Inflammatory macrophage treated with lipopolysaccharide for 4 hours (primary cell): Measurements from ENCODE around the gene DYNLT2.

ENCODE experiments used
- DNase-seq: peaks from one replicate; pipeline ENCODE4 v3.0.0-alpha.2; 2020

DYNLT2 gene

DNA sequence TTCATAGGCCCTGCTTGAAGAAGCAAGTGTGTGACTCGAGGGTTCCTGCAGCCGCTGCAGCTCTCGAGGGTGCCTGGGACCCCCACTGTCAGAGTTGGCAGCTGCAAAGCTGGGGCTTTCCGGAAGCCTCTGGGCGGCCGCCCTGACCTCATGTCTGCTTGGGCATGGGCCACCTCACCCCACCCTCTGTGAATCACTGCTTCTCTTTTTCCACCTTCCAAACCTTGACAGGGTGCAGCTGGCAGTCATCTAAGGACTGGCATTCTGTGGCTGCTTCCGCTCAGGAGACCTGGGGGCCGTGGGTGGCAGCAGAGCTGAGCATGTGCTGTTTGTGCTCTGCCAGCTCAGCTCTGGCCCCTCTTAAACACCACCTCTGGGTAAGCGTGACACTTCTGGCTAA lies 32.0 kb upstream of the DYNLT2 start:
- DNase-seq = no peak

DNA sequence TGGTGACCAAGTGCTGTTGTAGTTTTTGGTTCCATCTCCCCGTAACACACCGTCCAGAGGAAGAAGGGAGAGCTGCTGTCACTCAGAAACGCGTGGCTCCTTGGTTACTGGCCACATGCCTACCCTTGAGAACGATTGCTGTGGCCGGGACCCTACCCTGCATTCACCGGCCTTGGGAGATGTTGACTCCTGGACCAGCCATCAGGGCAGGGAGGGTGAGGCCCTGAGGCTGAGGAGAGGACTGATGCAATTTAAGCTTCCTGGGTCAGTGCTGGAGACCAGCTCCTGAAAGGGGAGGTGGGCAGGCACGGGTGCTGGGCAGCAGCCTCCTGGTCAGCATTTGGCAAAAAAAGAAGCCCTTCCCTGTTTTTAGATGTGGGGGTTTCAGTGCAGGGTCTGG lies 31.6 kb upstream of the DYNLT2 start:
- no peak for DNase-seq

DNA sequence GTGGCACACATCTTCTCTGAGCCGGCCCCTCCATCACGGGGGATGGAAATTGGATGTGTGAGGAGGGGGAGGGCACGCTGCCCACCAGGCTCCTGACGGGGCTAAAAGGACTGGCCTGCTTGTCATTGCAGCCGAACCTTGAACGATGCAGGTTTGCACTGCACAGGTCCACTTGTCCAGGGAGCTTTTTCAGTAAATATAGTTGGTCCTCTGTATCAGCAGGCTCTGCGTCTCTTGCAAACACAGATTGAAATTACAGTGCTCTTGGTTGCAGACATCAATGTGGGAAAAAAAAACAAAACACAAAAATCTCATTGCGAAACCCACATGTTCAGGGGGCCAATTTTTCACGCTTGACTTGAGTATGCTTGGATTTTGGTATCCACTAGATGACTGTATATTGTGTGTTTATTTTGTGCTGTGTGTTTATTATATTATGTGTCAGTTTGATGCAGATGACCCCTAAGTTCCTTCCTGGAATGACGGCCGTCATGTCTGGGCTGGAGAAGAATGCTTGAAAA lies 29.3 kb upstream of the DYNLT2 start:
- DNase-seq = no peak

DNA sequence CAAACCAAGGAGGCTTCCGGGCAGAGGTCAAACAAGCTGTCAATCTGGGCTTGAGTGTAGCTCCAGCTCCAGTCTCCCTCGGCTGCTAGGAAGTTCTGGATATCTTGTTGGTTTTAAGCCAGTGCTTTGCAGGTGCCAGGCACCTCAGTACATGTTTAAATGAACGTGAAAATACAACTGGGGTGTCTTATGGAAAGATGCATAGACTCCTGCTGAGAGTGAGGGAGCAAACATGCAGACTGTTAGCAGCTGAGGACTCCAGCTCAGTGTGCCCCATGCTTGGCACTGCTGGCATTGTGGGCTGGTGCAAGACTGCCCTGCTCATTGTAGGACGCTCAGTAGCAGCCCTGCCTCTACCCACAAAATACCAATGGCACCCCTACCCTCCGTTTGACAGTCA lies 28.5 kb upstream of the DYNLT2 start:
- DNase-seq = no peak

DNA sequence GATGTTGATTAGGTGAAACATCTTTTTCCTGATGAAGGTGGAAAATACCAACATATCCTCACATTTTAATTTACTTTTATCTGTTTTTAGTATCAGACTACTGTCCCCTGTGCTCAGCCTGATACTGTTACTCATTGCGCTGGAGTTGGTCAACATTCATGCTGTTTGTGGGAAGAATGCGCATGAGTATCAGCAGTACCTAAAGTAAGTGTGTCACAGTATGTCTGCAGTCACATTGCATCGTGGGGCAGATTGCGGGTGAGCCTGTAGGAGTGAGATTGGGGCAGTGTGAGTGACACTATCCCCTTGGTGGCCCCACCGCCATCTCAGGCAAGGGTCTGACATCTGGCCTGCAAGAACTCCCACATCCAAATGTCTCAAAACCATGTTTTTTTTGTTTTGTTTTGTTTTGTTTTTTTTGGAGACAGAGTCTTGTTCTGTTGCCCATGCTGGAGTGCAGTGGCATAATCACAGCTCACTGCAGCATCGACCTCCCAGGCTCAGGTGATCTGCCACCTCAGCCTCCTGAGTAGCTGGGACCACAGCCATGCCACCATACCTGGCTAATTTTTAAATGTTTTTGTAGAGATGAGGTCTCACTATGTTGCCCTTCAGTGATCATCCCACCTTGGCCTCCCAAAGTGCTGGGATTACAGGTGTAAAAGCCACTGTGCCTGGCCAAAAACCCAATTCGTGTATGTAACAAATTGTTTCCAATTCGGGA lies 27.9 kb upstream of the DYNLT2 start:
- DNase-seq = no peak

DNA sequence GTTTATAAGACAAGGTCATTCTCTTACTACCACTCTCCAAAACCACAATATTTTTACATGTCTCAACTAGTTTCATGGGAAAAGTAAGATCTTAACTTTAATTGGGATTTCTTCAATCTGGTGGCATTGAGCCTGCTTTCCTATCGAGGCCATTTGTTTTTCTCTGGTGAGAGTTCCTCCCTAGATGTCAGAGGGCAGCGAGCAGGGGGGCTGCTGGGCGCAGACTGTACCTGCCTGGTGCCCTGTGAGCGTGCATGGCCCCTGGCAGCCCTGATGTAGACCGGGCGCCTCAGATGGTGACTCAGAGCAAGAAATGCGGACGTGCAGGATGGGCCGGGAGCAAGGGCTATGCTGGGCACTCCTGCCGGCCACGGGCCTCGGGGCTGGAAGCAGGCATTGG lies 27.3 kb upstream of the DYNLT2 start:
- no peak for DNase-seq

DNA sequence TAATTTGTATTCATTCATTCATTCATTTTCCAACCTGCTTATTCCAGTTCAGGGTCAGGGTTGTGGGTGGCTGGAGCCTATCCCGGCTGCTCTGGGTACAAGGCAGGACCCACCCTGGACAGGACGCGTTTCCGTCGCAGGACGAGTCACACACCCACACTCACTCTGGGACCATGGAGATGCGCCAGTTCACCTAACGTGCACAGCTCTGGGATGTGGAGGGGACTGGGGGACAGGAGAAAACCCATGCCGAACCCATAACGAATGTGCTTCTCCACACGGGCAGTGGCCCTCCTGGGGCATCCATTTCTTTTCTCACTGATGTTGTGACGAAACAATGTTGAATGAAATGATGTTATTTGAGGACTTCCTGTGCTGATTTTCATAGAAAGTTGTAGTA lies 26.5 kb upstream of the DYNLT2 start:
- no peak for DNase-seq

DNA sequence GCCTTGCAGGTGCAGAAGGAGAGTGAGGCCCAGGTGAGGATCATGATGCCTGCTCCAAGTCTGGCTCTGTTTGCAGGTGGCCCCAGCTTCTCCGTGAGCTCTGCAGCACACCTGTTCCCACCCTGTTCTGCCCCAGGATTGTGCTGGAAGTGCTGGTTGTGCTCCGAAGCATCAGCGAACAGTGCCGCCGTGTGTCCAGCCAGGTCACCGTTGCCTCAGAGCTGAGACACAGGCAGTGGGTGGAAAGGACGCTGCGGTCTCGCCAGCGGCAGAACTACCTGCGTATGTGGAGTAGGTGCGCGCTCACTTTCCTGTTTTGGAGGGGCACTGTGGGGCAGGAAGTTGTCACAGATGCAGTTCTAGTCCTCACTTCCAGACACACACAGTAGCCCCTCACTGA lies 25.0 kb upstream of the DYNLT2 start:
- DNase-seq = no peak

DNA sequence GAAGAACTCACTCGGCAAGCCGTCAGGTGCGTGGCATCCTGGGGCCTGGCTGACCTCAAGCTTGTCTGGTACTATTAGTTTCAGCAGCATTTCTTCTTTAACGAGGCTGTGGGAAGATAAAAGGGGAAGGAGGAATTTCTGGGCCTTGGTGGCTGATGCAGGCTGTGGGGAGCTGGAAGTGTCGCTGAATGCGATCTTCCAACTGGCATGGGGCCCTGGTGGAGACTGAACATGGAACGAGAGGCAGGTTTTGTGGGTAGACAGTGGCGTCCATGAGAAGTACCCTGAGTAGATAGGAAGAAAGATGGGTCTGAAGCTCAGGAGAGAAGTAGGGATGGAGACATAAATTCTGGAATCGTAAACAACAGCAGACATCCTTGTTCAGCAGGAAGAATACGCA lies 23.9 kb upstream of the DYNLT2 start:
- no peak for DNase-seq

DNA sequence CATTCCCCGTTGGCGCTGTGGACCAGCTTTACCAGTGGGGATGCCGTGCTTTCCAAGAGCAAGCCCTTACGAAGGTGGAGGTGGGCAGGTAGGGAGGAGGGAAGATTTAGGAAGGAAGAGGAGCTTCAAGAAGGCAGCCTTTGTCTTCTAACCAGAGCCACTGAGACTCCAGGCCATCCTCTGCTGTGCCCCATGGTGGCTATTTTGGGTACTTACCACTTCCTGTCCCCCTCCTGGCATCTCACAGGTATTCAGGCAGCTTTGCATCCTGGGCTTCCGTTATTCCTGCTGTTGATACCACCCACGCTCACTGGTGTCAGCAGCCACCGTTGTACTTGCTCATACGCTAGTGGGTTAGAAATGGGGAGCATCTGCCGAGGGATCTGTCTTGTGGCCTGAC lies 23.0 kb upstream of the DYNLT2 start:
- DNase-seq = no peak

DNA sequence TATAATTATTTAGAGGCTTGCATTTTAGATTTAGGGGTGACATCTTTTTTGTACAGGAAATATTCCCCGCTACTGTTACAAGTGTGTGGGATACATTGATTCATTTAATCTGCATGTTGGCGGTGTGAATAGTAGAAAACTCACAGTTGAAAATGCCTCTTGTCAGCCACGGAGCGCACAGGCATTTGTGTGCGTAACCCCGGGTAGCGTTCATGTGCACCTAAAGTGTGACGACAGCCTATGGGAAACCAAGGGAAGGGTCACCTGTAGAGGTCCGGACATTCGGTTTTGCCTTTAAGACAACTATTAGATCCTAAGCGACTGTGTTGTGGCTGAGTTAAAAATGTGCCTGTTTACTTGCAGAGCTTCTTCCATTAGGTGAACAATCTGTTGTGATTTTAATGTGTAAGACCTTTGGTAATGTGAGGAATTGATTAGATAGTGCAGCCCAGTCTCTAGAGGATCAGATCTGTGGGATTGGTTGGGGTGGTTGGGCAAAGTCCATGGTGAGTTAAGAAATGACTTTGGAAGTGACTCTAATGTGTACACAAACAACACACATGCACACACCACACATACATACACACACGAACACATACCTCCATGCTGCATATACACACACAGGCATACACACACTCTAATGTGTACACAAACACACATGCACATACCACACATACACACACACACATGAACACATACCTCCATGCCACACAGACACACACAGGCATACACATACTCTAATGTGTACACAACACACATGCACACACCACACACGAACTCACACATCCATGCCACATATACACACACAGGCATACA lies 15.8 kb upstream of the DYNLT2 start:
- DNase-seq = no peak

DNA sequence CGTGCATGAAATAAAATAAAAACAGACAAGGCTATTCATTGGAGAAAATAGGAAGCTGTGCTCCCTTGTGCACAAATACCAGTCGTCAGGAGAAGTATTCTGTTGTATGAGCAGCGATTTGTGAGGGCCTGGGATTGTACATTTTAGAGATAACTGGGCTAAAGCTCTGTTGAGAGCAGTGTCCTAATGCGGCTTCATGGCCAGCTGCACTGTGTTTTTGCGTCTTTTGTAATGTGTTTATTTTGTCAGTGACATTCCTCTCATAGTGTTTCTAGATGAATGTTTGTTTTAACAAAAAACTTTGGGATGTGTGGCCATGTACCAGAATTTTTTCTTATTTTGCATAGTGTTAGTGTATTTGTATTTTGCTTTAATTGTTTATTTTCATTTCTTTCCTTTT lies 14.9 kb upstream of the DYNLT2 start:
- no peak for DNase-seq

DNA sequence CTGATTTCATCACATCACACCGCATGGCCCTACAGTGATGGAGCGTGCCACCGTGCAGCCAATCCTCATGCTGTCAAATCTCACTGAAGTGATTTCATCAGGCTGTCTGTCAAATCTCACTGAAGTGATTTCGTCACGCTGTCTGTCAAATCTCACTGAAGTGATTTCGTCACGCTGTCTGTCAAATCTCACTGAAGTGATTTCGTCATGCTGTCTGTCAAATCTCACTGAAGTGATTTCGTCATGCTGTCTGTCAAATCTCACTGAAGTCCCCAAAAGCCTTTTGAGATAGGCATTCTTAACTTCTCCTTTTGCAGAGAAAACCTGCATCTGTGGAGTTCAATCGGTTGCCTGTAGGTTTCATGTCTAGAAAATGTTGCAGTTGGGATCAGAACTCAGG lies 14.4 kb upstream of the DYNLT2 start:
- DNase-seq = peak; percentile 7

DNA sequence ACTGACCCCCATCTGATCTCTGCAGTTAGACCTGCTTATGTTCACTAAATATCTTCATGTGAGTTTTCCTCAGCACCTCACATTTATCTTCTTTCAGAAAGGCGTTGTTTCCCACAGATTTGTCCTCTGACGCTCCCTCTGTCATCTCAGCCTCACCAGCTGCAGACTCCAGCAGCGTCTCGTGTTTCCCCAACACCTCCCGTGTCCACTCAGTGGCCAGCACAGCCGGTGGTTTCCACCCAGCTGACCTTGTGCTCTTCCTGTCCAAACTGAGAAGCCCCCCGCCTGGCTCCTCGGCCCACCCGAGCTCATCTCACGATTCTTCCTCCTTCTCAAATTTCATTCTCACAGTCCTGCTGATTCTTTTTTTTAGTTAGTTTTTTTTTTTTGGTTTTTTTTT lies 12.5 kb upstream of the DYNLT2 start:
- DNase-seq = no peak

DNA sequence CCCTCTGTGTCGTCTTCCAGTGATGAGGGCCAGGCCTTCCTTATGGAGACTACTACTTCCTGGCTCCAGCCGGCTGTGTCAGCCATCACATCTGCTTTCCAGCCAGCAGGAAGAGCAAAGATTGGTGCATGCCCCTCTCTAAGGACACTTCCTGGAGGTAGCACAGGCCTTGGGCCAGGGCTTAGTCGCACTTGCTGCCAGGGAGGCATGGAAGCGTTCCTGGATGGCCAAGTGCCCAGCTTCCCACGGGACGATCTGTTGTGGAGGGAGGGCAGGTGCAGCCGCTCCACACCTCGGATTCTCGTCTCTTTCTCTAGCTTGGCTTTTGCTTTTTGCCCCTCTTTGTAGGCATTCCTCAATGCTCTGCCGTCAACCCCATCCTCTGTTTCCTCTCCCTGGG lies 11.9 kb upstream of the DYNLT2 start:
- no peak for DNase-seq

DNA sequence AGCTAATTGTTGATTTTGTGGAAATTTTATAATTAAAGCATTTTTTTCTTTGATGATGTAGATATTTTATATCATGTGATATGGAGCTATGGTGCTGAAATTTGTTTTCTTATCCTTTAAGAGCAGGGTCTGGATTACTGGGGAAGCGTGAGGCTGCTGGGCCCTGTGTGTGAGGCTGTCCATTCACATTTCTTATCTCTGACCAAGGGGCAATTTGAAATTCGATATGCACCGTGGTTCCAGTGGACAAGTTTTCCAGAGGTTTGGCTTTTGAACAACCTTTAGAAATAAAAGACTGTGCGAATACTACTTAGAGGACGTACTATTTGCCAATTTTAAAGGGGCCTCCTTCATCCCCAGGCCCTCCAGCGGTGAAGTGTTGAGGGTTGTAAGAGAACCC lies 3.8 kb upstream of the DYNLT2 start:
- no peak for DNase-seq

DNA sequence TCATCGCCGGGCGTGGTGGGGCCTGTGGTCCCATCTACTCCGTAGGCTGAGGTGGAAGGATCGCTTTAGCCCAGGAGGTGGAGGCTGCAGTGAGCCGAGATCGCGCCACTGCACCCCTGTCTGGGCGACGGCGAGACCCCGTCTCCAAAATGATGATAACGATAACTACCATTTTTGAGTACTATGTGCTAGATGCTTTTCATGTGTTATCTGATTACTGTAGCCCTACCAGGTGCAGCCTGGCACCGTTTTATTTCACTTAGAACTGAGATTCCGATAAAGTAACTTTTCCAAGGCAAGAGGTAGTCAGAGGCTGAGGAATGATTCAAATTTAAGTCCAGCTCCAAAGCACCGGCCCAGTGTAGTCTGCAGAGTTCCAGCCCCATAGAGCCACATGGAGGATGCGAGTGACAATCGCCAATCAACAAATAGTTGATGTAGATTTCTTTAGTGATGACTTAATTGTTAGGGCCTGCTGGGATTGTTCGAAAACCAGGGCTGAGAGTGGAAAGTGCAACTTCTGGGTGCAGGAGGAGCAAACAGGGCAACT lies 777 bp upstream of the DYNLT2 start:
- DNase-seq = peak; percentile 2

DNA sequence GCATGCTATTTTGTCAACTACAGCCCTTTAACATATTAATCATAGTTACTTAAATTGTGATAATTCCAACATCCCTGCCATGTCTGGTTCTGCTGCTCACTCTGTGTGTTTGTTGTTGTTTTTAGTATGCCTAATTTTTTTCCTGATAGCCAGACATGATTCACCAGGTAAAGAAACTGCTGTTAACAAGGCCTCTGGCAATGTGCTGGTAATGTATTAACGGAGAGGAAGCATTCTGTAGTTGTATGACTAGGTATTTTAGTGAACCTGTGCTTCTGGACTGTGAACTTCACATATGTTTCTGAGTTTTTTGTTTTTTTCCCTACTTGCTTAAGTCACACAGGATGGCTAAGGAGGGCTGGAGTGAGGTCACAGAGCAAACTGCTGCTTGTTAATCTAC lies 4.8 kb downstream of the DYNLT2 start:
- no peak for DNase-seq

DNA sequence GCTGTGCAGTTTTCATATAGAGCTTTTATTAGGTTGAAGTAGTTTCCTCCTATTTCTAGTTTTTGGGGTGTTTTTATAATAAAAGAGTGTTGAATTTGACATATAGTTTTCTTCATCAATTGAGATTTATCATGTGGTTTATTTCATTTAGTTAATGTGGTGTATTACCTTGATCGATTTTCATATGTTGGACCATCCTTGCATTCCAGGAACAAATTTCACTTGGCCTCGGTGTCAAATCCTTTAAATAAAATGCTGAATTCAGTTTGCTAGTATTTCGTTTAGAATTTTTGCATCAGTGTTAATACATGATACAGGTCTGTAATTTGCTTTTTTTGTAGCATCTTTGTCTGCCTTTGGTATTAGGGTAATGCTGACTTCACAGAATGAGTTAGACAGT lies 6.0 kb downstream of the DYNLT2 start:
- DNase-seq = no peak

DNA sequence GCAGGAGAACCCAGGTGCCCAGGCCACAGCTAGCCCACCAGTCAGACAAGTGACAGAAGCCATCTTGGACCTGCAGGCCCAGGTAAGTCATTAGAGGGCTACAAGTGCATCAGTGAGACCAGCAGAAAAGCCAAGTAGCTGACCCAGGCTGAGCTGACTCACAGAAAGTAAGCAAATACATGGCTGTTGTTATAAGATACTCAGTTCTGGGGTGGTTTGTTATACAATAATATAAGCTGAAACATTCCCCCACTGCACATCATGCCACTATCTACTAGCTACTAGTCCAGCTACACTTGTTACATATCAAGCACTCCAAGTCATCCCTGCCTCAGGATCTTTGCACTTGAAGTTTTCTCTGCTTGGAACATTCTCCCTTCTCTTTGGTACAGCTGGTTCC lies 10.0 kb downstream of the DYNLT2 start:
- DNase-seq = no peak

DNA sequence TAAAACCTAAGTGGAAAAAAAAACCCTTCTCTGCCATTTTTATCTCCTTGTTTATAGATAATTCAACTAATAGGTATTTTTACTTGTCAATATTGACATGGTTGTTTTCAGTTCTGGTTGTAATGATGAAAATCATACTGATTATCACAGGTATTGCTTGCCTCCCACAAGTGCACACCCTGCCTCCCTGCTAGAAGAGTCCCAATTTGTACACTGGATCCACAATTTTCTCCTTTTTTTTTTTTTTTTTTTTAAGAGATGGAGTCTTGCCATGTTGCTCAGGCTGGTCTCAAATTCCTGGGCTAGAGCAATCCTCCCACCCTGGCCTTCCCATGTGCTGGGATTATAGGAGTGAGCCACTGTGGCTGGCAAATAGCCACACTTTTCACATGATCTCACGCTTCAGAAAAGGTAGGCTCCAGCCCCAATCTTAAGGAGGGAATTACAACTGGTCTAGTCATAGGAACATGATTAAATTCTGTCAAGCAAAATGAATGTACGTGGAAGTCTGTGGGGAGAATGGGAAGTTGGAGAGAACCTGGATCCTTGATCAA lies 12.3 kb downstream of the DYNLT2 start:
- no peak for DNase-seq

DNA sequence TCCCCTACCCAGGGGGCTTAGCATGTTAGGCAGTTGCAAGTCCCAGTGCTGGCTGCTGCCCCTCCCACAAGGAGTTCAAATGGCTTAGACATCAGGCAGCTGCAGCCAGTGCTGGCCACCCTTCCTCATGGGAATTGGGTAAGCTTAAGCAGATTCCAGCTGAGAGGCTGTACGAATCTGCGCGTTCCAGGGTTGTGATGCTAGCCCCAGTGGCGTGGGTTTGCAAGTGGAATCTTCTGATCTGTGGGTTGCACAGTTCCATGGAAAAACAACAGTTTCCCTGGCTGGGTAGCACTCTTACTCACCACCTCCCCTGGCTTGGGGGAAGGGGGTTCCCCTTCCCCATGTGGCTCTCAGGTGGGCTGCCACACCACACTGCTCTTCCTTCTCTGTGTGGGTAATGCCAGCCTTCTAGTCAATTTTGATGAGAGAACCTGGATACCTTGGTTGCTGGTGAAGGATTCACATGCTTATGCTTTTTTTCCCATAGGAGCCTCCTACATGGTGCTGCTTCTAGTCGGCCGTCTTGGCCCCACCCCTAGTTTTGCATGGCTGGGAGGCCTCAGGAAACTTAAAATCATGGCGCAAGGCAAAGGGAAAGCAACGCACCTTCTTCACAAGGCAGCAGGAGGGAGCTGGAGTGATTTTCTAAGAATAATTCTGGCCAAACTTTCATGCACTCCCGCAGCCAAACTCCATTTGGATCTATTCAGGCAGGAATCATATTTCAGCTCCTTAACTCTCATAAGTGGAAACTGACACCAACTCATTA lies 13.0 kb downstream of the DYNLT2 start:
- DNase-seq = no peak

DNA sequence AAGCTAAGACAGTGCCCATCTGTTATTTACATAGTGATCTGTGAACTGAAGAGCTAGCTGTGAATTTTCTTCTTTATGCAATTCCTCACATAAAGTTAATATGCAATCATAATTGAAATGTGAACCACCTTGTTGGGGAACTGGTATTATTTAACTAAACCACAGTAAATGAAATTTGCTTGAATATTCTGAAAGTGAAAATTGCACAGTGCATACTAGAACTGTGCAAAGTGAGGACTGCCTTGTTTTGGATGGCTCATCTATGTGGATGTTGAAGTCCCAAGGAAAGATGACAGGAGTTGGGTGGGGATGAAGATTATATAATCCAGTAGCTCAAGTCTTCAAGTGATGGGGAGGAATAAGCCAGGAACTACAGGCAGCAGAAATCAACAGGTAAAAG lies 21.4 kb downstream of the DYNLT2 start:
- no peak for DNase-seq
